ENCODE results near the gene PARP15.
"Not testable (repeated sequence)": the region's sequence is repeated elsewhere in the genome, so short reads cannot be mapped to it uniquely, and the experiment has no call there.

PARP15 gene

GRCh38 chr3:122679882-122680474, 102.5 kb downstream of the PARP15 start:
- peaks cover 59% of the 10 kb centered on the region for H3K4me1 Mint-ChIP-seq (ENCODE audit: low read depth)
- H3K27ac Mint-ChIP-seq, result peak overlapping the region; percentile 94
- no peaks in the 10 kb centered on the region for H3K27me3 Mint-ChIP-seq
- H3K4me3 Mint-ChIP-seq, result peak overlapping the region; percentile 97
- H3K36me3 Mint-ChIP-seq (ENCODE audit: low read depth), result peaks cover 22% of the 10 kb centered on the region
- H3K9me3 Mint-ChIP-seq, result no peaks in the 10 kb centered on the region

- Mint-ChIP-seq H3K4me1 (ENCODE audit: low read depth) (peaks cover 63% of the 10 kb centered on the region), H3K27me3 (no peaks in the 10 kb centered on the region), H3K27ac (peak within 1 kb of the TSS; percentile 98), H3K36me3 (ENCODE audit: low read depth) (peaks cover 26% of the 10 kb centered on the region), H3K9me3 (no peaks in the 10 kb centered on the region), H3K4me3 (peak within 1 kb of the TSS; percentile 97)
Observed at GRCh38 chr3:122680475-122681283, 103.2 kb downstream of the PARP15 start, which contains the start of gene PARP14. TSS of gene PARP14 (plus strand) at chr3:122680839. CDS start at chr3:122680884, 45 bp downstream.

- no peaks in the 10 kb centered on the region for H3K27me3 Mint-ChIP-seq
- peak overlapping the region; percentile 98 for H3K27ac Mint-ChIP-seq
- peaks cover 63% of the 10 kb centered on the region for H3K4me1 Mint-ChIP-seq (ENCODE audit: low read depth)
- peak overlapping the region; percentile 97 for H3K4me3 Mint-ChIP-seq
- peaks cover 26% of the 10 kb centered on the region for H3K36me3 Mint-ChIP-seq (ENCODE audit: low read depth)
- H3K9me3 Mint-ChIP-seq, result no peaks in the 10 kb centered on the region
Observed at GRCh38 chr3:122681284-122681973, 104.0 kb downstream of the PARP15 start.

GRCh38 chr3:122681974-122682409, 104.5 kb downstream of the PARP15 start:
- Mint-ChIP-seq H3K27me3 (no peaks in the 10 kb centered on the region), H3K4me3 (peak overlapping the region; percentile 97), H3K27ac (peak overlapping the region; percentile 98), H3K4me1 (ENCODE audit: low read depth) (peaks cover 68% of the 10 kb centered on the region), H3K36me3 (ENCODE audit: low read depth) (peaks cover 26% of the 10 kb centered on the region), H3K9me3 (no peaks in the 10 kb centered on the region)

GRCh38 chr3:122682778-122683411, 105.4 kb downstream of the PARP15 start:
- Mint-ChIP-seq H3K4me1 (ENCODE audit: low read depth) (peaks cover 70% of the 10 kb centered on the region), H3K27ac (peak overlapping the region; percentile 98), H3K4me3 (peak overlapping the region; percentile 97), H3K36me3 (ENCODE audit: low read depth) (peaks cover 26% of the 10 kb centered on the region)
- H3K9me3 Mint-ChIP-seq, H3K27me3 Mint-ChIP-seq: not testable (repeated sequence)

GRCh38 chr3:122687298-122687697, 109.8 kb downstream of the PARP15 start:
- Mint-ChIP-seq H3K27me3 (no peaks in the 10 kb centered on the region), H3K4me1 (ENCODE audit: low read depth) (peaks cover 45% of the 10 kb centered on the region), H3K36me3 (ENCODE audit: low read depth) (peaks cover 31% of the 10 kb centered on the region), H3K27ac (no peak overlapping the region), H3K4me3 (no peak overlapping the region), H3K9me3 (no peaks in the 10 kb centered on the region)
